ENCODE results near the gene TCF7. TPM values are rescaled to one million over a fixed set of nuclear protein-coding genes. Genes with fewer than 3 reads are reported as not detected.

TCF7 gene
- total and polyA plus RNA-seq, 2 of the 13 experiments (the other 11 are each of a cell fraction or from before 2014, with no cell fraction given): 6.3 to 6.8 TPM

DNA sequence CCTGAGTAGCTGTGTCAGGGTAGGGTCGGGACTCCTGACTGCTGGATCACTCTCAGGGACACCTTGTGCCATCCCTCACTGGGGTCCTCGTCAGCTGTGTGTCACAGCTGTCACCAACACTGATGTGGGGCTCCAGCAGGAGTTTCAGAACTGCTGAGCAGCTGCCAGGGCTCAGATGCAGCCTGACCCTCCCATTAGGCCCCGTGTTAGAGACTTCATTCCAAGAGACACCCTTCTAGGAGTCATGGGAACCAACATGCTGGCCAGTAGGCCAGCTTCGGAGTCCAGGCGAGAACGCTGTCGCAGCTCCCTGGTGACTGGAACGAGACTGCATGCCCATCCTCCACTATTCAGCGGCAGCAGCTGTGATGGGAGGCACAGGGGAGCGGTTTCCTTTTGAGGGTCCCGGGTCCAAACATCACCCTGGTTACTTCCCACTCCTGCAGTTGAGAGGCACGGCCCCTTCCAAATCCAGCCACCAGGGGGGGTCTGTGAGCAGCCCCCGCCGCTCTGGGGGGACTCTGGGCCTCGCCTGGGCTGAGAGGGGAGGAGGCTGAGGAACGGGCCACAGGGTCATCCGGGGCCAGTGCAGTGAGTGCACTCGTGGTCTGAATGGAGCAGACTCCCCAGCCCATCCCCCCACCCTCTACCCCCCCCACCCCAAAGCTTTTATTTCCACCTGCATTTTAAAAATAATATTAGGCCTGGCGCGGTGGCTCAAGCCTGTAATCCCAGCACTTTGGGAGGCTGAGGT, 12.6 kb upstream of the TCF7 start (continued):
- TF ChIP-seq, protein P1, sequence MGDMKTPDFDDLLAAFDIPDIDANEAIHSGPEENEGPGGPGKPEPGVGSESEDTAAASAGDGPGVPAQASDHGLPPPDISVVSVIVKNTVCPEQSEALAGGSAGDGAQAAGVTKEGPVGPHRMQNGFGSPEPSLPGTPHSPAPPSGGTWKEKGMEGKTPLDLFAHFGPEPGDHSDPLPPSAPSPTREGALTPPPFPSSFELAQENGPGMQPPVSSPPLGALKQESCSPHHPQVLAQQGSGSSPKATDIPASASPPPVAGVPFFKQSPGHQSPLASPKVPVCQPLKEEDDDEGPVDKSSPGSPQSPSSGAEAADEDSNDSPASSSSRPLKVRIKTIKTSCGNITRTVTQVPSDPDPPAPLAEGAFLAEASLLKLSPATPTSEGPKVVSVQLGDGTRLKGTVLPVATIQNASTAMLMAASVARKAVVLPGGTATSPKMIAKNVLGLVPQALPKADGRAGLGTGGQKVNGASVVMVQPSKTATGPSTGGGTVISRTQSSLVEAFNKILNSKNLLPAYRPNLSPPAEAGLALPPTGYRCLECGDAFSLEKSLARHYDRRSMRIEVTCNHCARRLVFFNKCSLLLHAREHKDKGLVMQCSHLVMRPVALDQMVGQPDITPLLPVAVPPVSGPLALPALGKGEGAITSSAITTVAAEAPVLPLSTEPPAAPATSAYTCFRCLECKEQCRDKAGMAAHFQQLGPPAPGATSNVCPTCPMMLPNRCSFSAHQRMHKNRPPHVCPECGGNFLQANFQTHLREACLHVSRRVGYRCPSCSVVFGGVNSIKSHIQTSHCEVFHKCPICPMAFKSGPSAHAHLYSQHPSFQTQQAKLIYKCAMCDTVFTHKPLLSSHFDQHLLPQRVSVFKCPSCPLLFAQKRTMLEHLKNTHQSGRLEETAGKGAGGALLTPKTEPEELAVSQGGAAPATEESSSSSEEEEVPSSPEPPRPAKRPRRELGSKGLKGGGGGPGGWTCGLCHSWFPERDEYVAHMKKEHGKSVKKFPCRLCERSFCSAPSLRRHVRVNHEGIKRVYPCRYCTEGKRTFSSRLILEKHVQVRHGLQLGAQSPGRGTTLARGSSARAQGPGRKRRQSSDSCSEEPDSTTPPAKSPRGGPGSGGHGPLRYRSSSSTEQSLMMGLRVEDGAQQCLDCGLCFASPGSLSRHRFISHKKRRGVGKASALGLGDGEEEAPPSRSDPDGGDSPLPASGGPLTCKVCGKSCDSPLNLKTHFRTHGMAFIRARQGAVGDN (CRISPR knock-in tag; IDR thresholded peaks at IDR 0.05): peak; percentile 48
- TF ChIP-seq FOSL2 (CRISPR knock-in tag; IDR thresholded peaks at IDR 0.05): no peak
- TF ChIP-seq ZKSCAN5 (CRISPR knock-in tag; IDR thresholded peaks at IDR 0.05): no peak
- TF ChIP-seq TARDBP (CRISPR knock-in tag; IDR thresholded peaks at IDR 0.05): no peak
- TF ChIP-seq, protein P2, sequence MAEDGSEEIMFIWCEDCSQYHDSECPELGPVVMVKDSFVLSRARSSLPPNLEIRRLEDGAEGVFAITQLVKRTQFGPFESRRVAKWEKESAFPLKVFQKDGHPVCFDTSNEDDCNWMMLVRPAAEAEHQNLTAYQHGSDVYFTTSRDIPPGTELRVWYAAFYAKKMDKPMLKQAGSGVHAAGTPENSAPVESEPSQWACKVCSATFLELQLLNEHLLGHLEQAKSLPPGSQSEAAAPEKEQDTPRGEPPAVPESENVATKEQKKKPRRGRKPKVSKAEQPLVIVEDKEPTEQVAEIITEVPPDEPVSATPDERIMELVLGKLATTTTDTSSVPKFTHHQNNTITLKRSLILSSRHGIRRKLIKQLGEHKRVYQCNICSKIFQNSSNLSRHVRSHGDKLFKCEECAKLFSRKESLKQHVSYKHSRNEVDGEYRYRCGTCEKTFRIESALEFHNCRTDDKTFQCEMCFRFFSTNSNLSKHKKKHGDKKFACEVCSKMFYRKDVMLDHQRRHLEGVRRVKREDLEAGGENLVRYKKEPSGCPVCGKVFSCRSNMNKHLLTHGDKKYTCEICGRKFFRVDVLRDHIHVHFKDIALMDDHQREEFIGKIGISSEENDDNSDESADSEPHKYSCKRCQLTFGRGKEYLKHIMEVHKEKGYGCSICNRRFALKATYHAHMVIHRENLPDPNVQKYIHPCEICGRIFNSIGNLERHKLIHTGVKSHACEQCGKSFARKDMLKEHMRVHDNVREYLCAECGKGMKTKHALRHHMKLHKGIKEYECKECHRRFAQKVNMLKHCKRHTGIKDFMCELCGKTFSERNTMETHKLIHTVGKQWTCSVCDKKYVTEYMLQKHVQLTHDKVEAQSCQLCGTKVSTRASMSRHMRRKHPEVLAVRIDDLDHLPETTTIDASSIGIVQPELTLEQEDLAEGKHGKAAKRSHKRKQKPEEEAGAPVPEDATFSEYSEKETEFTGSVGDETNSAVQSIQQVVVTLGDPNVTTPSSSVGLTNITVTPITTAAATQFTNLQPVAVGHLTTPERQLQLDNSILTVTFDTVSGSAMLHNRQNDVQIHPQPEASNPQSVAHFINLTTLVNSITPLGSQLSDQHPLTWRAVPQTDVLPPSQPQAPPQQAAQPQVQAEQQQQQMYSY (CRISPR knock-in tag; IDR thresholded peaks at IDR 0.05): no peak
- TF ChIP-seq HDAC2 (CRISPR knock-in tag; IDR thresholded peaks at IDR 0.05): no peak
- TF ChIP-seq NBN (conservative IDR thresholded peaks at IDR 0.05): no peak
- TF ChIP-seq HDAC1 (CRISPR knock-in tag; IDR thresholded peaks at IDR 0.05): no peak
- TF ChIP-seq, protein P3, sequence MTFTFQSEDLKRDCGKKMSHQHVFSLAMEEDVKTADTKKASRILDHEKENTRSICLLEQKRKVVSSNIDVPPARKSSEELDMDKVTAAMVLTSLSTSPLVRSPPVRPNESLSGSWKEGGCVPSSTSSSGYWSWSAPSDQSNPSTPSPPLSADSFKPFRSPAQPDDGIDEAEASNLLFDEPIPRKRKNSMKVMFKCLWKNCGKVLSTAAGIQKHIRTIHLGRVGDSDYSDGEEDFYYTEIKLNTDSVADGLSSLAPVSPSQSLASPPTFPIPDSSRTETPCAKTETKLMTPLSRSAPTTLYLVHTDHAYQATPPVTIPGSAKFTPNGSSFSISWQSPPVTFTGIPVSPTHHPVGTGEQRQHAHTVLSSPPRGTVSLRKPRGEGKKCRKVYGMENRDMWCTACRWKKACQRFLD (CRISPR knock-in tag; IDR thresholded peaks at IDR 0.05; ENCODE audit: borderline replicate concordance): no peak
- TF ChIP-seq RELA (CRISPR knock-in tag; IDR thresholded peaks at IDR 0.05): no peak
- TF ChIP-seq SRSF1 (optimal IDR thresholded peaks at IDR 0.05; ENCODE audit: low read depth, low read length): peak; percentile 55
- no peak for TF ChIP-seq SIN3B (IDR thresholded peaks at IDR 0.05; ENCODE audit: low read length)
- no peak for TF ChIP-seq NAIF1 (CRISPR knock-in tag; IDR thresholded peaks at IDR 0.05; ENCODE audit: borderline replicate concordance)
- no peak for TF ChIP-seq MATR3 (CRISPR knock-in tag; IDR thresholded peaks at IDR 0.05)
- TF ChIP-seq ZSCAN30 (CRISPR knock-in tag; IDR thresholded peaks at IDR 0.05): 0 out of 2 replicates have a peak, but pooled peaks have one; percentile 38
- TF ChIP-seq, protein P4, sequence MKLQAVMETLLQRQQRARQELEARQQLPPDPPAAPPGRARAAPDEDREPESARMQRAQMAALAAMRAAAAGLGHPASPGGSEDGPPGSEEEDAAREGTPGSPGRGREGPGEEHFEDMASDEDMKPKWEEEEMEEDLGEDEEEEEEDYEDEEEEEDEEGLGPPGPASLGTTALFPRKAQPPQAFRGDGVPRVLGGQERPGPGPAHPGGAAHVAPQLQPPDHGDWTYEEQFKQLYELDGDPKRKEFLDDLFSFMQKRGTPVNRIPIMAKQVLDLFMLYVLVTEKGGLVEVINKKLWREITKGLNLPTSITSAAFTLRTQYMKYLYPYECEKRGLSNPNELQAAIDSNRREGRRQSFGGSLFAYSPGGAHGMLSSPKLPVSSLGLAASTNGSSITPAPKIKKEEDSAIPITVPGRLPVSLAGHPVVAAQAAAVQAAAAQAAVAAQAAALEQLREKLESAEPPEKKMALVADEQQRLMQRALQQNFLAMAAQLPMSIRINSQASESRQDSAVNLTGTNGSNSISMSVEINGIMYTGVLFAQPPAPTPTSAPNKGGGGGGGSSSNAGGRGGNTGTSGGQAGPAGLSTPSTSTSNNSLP (IDR thresholded peaks at IDR 0.05; ENCODE audit: low read depth, low read length): no peak
- TF ChIP-seq ZNF207 (IDR thresholded peaks at IDR 0.05; ENCODE audit: borderline replicate concordance): no peak
- no peak for TF ChIP-seq ZNF678 (CRISPR knock-in tag; IDR thresholded peaks at IDR 0.05)
- TF ChIP-seq TGIF2 (CRISPR knock-in tag; IDR thresholded peaks at IDR 0.05): no peak
- TF ChIP-seq ZNF703 (CRISPR knock-in tag; IDR thresholded peaks at IDR 0.05; ENCODE audit: borderline replicate concordance): no peak
- no peak for TF ChIP-seq ZNF891 (CRISPR knock-in tag; IDR thresholded peaks at IDR 0.05)

All from HepG2 (cell line).